GM12892 (cell line): ENCODE results near the gene YWHAE.
"Not testable (repeated sequence)": the region's sequence is repeated elsewhere in the genome, so short reads cannot be mapped to it uniquely, and the experiment has no call there.

Experiments
- POLR2A ChIP-seq: IDR thresholded peaks from 2 replicates; pipeline ENCODE4 v1.6.1; 2011; ENCODE audit warnings: low read depth, low read length, control low read depth
- POLR2AphosphoS5 ChIP-seq: IDR thresholded peaks from 2 replicates; pipeline ENCODE4 v1.6.1; 2011; ENCODE audit warnings: low read depth, low read length, control low read depth
- TAF1 ChIP-seq: IDR thresholded peaks from 2 replicates; pipeline ENCODE4 v1.6.1; 2011; ENCODE audit warnings: low read depth, mild to moderate bottlenecking, control low read depth, low read length, borderline replicate concordance

- TF ChIP-seq POLR2AphosphoS5, POLR2A, TAF1: not testable (repeated sequence)
Observed at GRCh38 chr17:1387490-1388227, 12.4 kb downstream of the YWHAE start.
